ENCODE data around the gene KRTAP1-3.

- TF ChIP-seq CTCF (IDR thresholded peaks at IDR 0.05) (no peak), POLR2A (IDR thresholded peaks at IDR 0.05; ENCODE audit: low read length) (no peak), RAD21 (conservative IDR thresholded peaks at IDR 0.05 in 1 of 2, IDR thresholded peaks at IDR 0.05 in 1 of 2) (no peak), HMGXB4 (CRISPR knock-in tag; IDR thresholded peaks at IDR 0.05; ENCODE audit: borderline replicate concordance) (no peak), MAFK (IDR thresholded peaks at IDR 0.05; ENCODE audit: partially characterized antibody) (no peak), SMC3 (IDR thresholded peaks at IDR 0.05) (no peak)
- TF ChIP-seq, protein P1, sequence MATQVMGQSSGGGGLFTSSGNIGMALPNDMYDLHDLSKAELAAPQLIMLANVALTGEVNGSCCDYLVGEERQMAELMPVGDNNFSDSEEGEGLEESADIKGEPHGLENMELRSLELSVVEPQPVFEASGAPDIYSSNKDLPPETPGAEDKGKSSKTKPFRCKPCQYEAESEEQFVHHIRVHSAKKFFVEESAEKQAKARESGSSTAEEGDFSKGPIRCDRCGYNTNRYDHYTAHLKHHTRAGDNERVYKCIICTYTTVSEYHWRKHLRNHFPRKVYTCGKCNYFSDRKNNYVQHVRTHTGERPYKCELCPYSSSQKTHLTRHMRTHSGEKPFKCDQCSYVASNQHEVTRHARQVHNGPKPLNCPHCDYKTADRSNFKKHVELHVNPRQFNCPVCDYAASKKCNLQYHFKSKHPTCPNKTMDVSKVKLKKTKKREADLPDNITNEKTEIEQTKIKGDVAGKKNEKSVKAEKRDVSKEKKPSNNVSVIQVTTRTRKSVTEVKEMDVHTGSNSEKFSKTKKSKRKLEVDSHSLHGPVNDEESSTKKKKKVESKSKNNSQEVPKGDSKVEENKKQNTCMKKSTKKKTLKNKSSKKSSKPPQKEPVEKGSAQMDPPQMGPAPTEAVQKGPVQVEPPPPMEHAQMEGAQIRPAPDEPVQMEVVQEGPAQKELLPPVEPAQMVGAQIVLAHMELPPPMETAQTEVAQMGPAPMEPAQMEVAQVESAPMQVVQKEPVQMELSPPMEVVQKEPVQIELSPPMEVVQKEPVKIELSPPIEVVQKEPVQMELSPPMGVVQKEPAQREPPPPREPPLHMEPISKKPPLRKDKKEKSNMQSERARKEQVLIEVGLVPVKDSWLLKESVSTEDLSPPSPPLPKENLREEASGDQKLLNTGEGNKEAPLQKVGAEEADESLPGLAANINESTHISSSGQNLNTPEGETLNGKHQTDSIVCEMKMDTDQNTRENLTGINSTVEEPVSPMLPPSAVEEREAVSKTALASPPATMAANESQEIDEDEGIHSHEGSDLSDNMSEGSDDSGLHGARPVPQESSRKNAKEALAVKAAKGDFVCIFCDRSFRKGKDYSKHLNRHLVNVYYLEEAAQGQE (IDR thresholded peaks at IDR 0.05) = no peak
Measured at GRCh38 chr17:41008811-41009210, 25.9 kb downstream of the KRTAP1-3 start, which contains the start of gene KRTAP3-1.
